IPS-20b (cell line): ENCODE measurements around the gene KCNH6.

Experiments
- H3K27ac ChIP-seq: one replicate; pipeline ENCODE4 v1.5.1; 2013; ENCODE audit warnings: low read length
- H3K27me3 ChIP-seq: 2 replicates; pipeline ENCODE4 v1.6.1; 2013; ENCODE audit warnings: mild to moderate bottlenecking, low read length, inconsistent platforms; ENCODE audit not compliant: insufficient read depth
- H3K36me3 ChIP-seq: 2 replicates; pipeline ENCODE4 v1.6.1; 2013; ENCODE audit warnings: low read depth, mild to moderate bottlenecking, inconsistent platforms, low read length, moderate library complexity; ENCODE audit not compliant: insufficient read depth
- H3K4me1 ChIP-seq: 2 replicates; pipeline ENCODE4 v1.6.1; 2013; ENCODE audit warnings: mild to moderate bottlenecking, control low read depth, inconsistent platforms, low read length, moderate library complexity; ENCODE audit not compliant: insufficient read depth
- H3K4me3 ChIP-seq: 2 replicates; pipeline ENCODE4 v1.5.1; 2013; ENCODE audit warnings: mild to moderate bottlenecking, low read length, inconsistent platforms
- H3K9ac ChIP-seq: 2 replicates; pipeline ENCODE4 v1.6.1; 2013; ENCODE audit warnings: low read depth, mild to moderate bottlenecking, inconsistent platforms, low read length, moderate library complexity
- H3K9me3 ChIP-seq: 2 replicates; pipeline ENCODE4 v1.6.1; 2013; ENCODE audit warnings: mild to moderate bottlenecking, low read depth, low read length, inconsistent platforms; ENCODE audit not compliant: insufficient read depth

KCNH6 gene

GRCh38 chr17:63498626-63499195 lies 24.4 kb upstream of the KCNH6 start:
- Histone ChIP-seq H3K4me3 (no peak overlapping the region), H3K9me3 (no peaks in the 10 kb centered on the region), H3K27me3 (peaks cover 10% of the 10 kb centered on the region; the same call in 1 of the 2 replicates), H3K36me3 (no peaks in the 10 kb centered on the region), H3K9ac (no peak overlapping the region), H3K4me1 (peaks cover 6% of the 10 kb centered on the region; the same call in 1 of the 2 replicates), H3K27ac (no peak overlapping the region)

DNA sequence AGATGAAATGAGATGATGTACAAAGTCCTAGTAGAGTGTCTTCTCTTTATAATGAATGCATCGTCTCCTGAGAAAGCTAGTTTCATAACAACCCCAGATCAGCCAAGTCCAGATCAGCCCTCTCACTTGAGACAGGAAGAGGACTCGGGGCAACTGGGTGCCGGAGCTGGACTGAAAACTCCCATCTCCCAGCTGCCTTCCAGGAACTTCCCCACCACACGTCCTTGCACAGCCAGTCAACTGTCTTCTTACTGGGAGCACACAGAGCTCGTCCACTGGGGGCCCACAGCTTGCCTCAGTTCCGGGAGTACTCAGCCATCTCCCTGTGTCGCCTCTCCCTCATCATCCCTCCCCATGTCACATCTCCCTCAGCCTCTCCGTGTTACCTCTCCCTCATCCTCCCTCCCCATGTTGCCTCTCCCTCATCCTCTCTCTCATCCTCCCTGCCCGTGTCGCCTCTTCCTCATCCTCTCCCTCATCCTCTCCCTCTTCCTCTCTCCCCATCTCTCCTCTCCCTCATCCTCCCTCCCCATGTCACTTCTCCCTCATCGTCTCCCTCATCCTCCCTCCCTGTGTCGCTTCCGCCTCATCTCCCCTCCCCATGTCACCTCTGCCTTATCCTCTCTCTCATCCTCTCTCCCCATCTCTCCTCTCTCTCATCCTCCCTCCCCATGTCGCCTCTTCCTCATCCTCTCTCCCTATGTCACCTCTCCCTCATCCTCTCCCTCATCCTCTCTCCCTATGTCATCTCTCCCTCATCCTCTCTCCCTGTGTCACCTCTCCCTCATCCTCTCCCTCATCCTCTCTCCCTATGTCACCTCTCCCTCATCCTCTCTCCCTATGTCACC lies 22.4 kb upstream of the KCNH6 start:
- Histone ChIP-seq H3K27me3 (peaks cover 10% of the 10 kb centered on the region; the same call in 1 of the 2 replicates), H3K4me1 (peaks cover 6% of the 10 kb centered on the region; the same call in 1 of the 2 replicates), H3K9me3 (no peaks in the 10 kb centered on the region), H3K9ac (no peak overlapping the region), H3K36me3 (no peaks in the 10 kb centered on the region), H3K27ac (no peak overlapping the region), H3K4me3 (no peak overlapping the region)

- no peaks in the 10 kb centered on the region for H3K4me1 ChIP-seq
- no peaks in the 10 kb centered on the region for H3K9me3 ChIP-seq
- no peak overlapping the region for H3K9ac ChIP-seq
- H3K27ac ChIP-seq = no peak overlapping the region
- peaks cover 10% of the 10 kb centered on the region; the same call in 1 of the 2 replicates for H3K27me3 ChIP-seq
- no peak overlapping the region for H3K4me3 ChIP-seq
- no peaks in the 10 kb centered on the region for H3K36me3 ChIP-seq
Observed at GRCh38 chr17:63503341-63503705, 19.8 kb upstream of the KCNH6 start.

- Histone ChIP-seq H3K27me3 (peaks cover 10% of the 10 kb centered on the region; the same call in 1 of the 2 replicates), H3K36me3 (no peaks in the 10 kb centered on the region), H3K4me3 (no peak overlapping the region), H3K27ac (no peak overlapping the region), H3K9me3 (no peaks in the 10 kb centered on the region), H3K4me1 (no peaks in the 10 kb centered on the region), H3K9ac (no peak overlapping the region)
Observed at GRCh38 chr17:63504261-63504660, 18.9 kb upstream of the KCNH6 start.

- Histone ChIP-seq H3K4me1 (no peaks in the 10 kb centered on the region), H3K9ac (no peak overlapping the region), H3K27ac (no peak overlapping the region), H3K9me3 (no peaks in the 10 kb centered on the region), H3K36me3 (no peaks in the 10 kb centered on the region), H3K27me3 (peaks cover 10% of the 10 kb centered on the region; the same call in 1 of the 2 replicates), H3K4me3 (no peak overlapping the region)
Observed at GRCh38 chr17:63505341-63505740, 17.8 kb upstream of the KCNH6 start.

DNA sequence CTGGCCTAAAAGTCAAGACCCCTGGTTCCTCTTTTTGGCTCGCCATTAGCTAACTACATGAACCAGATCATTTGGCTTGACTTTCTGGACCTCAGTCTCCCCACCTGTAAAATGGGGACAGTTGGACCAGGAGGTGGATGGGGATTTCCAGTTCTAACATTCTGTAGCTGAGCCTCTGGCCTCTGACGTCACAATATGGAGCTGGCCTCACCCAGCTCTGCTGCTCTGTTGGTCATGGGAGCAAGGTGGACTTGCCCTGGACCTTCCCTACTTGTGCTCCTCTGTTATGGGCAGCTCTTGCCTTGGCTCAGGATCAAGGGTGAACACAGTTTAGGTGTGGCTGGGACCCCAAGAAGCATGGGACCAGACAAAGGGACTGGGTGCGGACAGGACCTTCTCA lies 16.5 kb upstream of the KCNH6 start:
- Histone ChIP-seq H3K27ac (no peak overlapping the region), H3K4me1 (no peaks in the 10 kb centered on the region), H3K4me3 (no peak overlapping the region), H3K36me3 (no peaks in the 10 kb centered on the region), H3K27me3 (peaks cover under 1% of the 10 kb centered on the region; the same call in 1 of the 2 replicates), H3K9ac (no peak overlapping the region), H3K9me3 (no peaks in the 10 kb centered on the region)

DNA sequence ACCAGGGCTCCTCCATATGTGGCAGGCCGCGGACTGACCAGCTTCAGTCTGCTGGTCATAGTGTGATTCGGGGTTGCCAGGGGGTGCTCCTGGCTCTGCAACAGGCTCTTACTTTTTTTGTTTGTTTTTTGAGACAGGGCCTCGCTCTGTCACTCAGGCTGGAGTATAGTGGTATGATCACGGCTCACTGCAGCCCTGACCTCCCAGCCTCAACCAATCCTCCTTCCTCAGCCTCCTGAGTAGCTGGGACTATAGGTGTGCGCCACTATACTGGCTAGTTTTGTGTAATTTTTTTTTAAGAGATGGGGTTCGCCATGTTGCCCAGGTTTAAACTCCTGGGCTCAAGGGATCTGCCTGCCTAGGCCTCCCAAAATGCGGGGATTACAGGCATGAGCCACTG lies 11.8 kb upstream of the KCNH6 start:
- Histone ChIP-seq H3K36me3 (no peaks in the 10 kb centered on the region), H3K27ac (no peak overlapping the region), H3K4me1 (no peaks in the 10 kb centered on the region), H3K9ac (no peak overlapping the region), H3K4me3 (no peak overlapping the region), H3K27me3 (no peaks in the 10 kb centered on the region), H3K9me3 (no peaks in the 10 kb centered on the region)

GRCh38 chr17:63512388-63512787 lies 10.8 kb upstream of the KCNH6 start:
- no peak overlapping the region for H3K9ac ChIP-seq
- H3K27me3 ChIP-seq = no peaks in the 10 kb centered on the region
- H3K27ac ChIP-seq = no peak overlapping the region
- no peaks in the 10 kb centered on the region for H3K4me1 ChIP-seq
- no peak overlapping the region for H3K4me3 ChIP-seq
- H3K36me3 ChIP-seq = no peaks in the 10 kb centered on the region
- H3K9me3 ChIP-seq = no peaks in the 10 kb centered on the region

DNA sequence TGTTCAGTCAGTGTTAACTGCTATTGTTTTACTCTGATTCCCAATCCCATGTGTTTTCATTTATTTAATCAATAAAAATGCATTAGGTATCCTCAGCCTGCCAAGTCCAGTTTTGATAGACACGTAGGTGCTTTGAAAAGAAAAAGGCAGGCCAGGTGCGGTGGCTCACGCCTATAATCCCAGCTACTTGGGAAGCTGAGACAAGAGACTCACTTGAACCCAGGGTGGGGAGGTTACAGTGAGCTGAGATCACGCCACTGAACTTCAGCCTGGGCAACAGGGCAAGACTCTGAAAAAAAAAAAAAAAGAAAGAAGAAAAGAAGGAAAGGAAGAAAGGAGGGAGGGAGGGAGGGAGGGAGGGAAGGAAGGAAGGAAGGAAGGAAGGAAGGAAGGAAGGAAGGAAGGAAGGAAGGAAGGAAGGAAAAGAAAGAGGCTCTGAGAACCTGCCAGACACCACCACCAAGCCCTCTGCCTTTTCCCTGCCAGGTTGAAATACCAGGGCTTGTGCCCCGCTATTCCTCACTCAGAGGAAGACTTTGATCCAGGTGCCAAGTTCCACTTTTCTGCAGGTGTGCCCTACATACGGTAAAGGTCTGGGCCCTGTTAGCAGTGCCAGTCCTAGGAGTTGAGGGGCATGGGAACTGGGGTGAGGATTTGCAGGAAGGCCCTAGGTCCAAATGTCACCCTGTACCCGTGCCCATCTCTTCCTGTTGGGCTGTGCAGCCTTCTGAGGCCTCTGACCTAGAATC lies 10.1 kb upstream of the KCNH6 start:
- Histone ChIP-seq H3K9me3 (no peaks in the 10 kb centered on the region), H3K27ac (no peak overlapping the region), H3K36me3 (no peaks in the 10 kb centered on the region), H3K4me3 (no peak overlapping the region), H3K27me3 (no peaks in the 10 kb centered on the region; the same call in 1 of the 2 replicates), H3K4me1 (no peaks in the 10 kb centered on the region), H3K9ac (no peak overlapping the region)

DNA sequence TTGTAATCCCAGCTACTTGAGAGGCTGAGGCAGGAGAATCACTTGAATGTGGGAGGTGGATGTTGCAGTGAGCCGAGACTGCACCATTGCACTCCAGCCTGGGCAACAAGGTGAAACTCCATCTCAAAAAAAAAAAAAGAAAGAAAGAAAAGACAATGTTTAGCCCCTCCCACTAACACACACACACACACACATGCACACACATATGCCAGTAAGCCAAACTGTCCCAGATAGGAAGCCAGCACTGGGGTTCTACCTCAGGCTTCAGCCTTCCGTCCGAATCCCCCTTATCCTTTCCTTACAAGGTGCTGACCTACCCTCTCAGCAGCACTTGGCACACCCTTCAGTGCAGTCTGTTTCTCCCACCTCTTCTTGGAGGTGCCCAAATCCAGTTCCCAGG lies 8.7 kb upstream of the KCNH6 start:
- H3K27ac ChIP-seq = no peak overlapping the region
- no peak overlapping the region for H3K9ac ChIP-seq
- H3K4me3 ChIP-seq = no peak overlapping the region
- no peaks in the 10 kb centered on the region for H3K36me3 ChIP-seq
- no peaks in the 10 kb centered on the region; the same call in 1 of the 2 replicates for H3K27me3 ChIP-seq
- H3K9me3 ChIP-seq = no peaks in the 10 kb centered on the region
- no peaks in the 10 kb centered on the region for H3K4me1 ChIP-seq

DNA sequence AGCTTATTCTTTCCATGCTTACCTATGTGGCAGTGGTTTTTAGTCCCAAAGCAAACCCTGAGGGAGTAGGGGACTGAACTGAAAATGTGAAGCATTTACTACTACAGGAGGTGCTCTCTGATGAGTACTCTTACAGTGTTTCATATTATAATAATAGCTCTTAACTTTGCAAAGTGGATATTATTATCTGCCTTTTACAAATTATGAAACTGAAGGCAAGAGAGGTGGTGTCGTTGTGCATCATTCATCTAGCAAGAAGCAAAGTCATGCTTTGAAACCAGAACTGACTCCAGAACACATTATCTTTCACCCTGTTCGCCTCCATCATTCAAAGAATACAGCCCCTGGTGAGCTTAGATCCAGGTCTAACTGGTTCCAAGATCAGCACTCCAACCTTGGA lies 8.2 kb upstream of the KCNH6 start:
- no peaks in the 10 kb centered on the region; the same call in 1 of the 2 replicates for H3K27me3 ChIP-seq
- H3K9me3 ChIP-seq = no peaks in the 10 kb centered on the region
- H3K4me1 ChIP-seq = no peaks in the 10 kb centered on the region
- H3K27ac ChIP-seq = no peak overlapping the region
- H3K9ac ChIP-seq = no peak overlapping the region
- H3K4me3 ChIP-seq = no peak overlapping the region
- H3K36me3 ChIP-seq = no peaks in the 10 kb centered on the region
